Liver (tissue), 9 donors: ENCODE data around the gene SLC22A15. TPM values are rescaled to one million over a fixed set of nuclear protein-coding genes. Genes with fewer than 3 reads are reported as not detected.

Experiments
- DNase-seq: peaks from one replicate; pipeline ENCODE4 v3.0.0-alpha.2; 2017; ENCODE audit warnings: low spot score
- H3K27ac ChIP-seq, 2 donors: one replicate each; pipeline ENCODE4 v1.7.0; 2013; ENCODE audit warnings: inconsistent platforms in 2 of 2, low read length in 2 of 2, control low read depth in 1 of 2, low read depth in 1 of 2, mild to moderate bottlenecking in 1 of 2
- H3K27me3 ChIP-seq, 4 donors: one replicate each; pipeline versions ENCODE4 v1.6.1 to v1.7.0; 2013; ENCODE audit warnings: low read length in 3 of 4, inconsistent platforms in 1 of 4, mild to moderate bottlenecking in 1 of 4, moderate library complexity in 1 of 4; ENCODE audit not compliant: control insufficient read depth in 4 of 4, insufficient read depth in 4 of 4
- H3K36me3 ChIP-seq, 4 donors: one replicate each; pipeline versions ENCODE4 v1.6.1 to v1.7.0; 2013; ENCODE audit warnings: low read length in 3 of 4, mild to moderate bottlenecking in 3 of 4, low read depth in 1 of 4, moderate library complexity in 1 of 4; ENCODE audit not compliant: control insufficient read depth in 4 of 4, insufficient read depth in 3 of 4
- H3K4me1 ChIP-seq, 4 donors: one replicate each; pipeline versions ENCODE4 v1.6.1 to v1.7.0; 2013; ENCODE audit warnings: low read length in 3 of 4, mild to moderate bottlenecking in 3 of 4, moderate library complexity in 1 of 4; ENCODE audit not compliant: control insufficient read depth in 4 of 4, insufficient read depth in 4 of 4
- H3K4me3 ChIP-seq, 3 donors: one replicate each; pipeline versions ENCODE4 v1.6.1 to v1.7.0; 2013; ENCODE audit warnings: low read length in 3 of 3, control low read depth in 1 of 3, low read depth in 1 of 3, mild to moderate bottlenecking in 1 of 3
- H3K9ac ChIP-seq, 2 donors: one replicate each; pipeline ENCODE4 v1.7.0; 2013; ENCODE audit warnings: low read length in 2 of 2, mild to moderate bottlenecking in 2 of 2, moderate library complexity in 2 of 2, control low read depth in 1 of 2, low read depth in 1 of 2
- H3K9me3 ChIP-seq, 4 donors: one replicate each; pipeline versions ENCODE4 v1.6.1 to v1.7.0; 2013; ENCODE audit warnings: low read length in 3 of 4; ENCODE audit not compliant: control insufficient read depth in 4 of 4
- ATF3 ChIP-seq: IDR thresholded peaks from 2 replicates; pipeline ENCODE4 v1.6.1; 2016; ENCODE audit warnings: antibody characterized with exemption
- CTCF ChIP-seq: fragments of 150-350 bp; IDR thresholded peaks from 2 replicates; pipeline ENCODE4 v1.5.1; 2017; ENCODE audit warnings: improper control_type of control experiment, low read depth, low read length; ENCODE audit not compliant: missing input control
- EGR1 ChIP-seq, 2 donors: IDR thresholded peaks; 2 replicates each; pipeline ENCODE4 v1.6.1; 2016 to 2018; ENCODE audit warnings: antibody characterized with exemption in 2 of 2, low read depth in 2 of 2
- FOXA1 ChIP-seq: IDR thresholded peaks from 2 replicates; pipeline ENCODE4 v1.6.1; 2016; ENCODE audit warnings: antibody characterized with exemption
- FOXA2 ChIP-seq: IDR thresholded peaks from 2 replicates; pipeline ENCODE4 v1.6.1; 2016; ENCODE audit warnings: antibody characterized with exemption
- GABPA ChIP-seq, 2 donors: IDR thresholded peaks in 1 of 2; conservative IDR thresholded peaks in 1 of 2; 2 replicates each; pipeline ENCODE4 v1.6.1; 2016; ENCODE audit warnings: antibody characterized with exemption in 2 of 2, mild to moderate bottlenecking in 1 of 2, moderate library complexity in 1 of 2
- HNF4A ChIP-seq, 2 donors: conservative IDR thresholded peaks; 2 replicates each; pipeline ENCODE4 v1.6.1; 2016; ENCODE audit warnings: antibody characterized with exemption in 2 of 2, mild to moderate bottlenecking in 2 of 2
- HNF4G ChIP-seq: IDR thresholded peaks from 2 replicates; pipeline ENCODE4 v1.6.1; 2016; ENCODE audit warnings: antibody characterized with exemption
- JUND ChIP-seq, 2 donors: IDR thresholded peaks; 2 replicates each; pipeline ENCODE4 v1.6.1; 2016; ENCODE audit warnings: antibody characterized with exemption in 2 of 2
- MAX ChIP-seq: IDR thresholded peaks from 2 replicates; pipeline ENCODE4 v1.6.1; 2016; ENCODE audit warnings: antibody characterized with exemption
- NR2F2 ChIP-seq: IDR thresholded peaks from 2 replicates; pipeline ENCODE4 v1.6.1; 2016; ENCODE audit warnings: antibody characterized with exemption
- RAD21 ChIP-seq, 2 donors: IDR thresholded peaks; 2 replicates each; pipeline ENCODE4 v1.6.1; 2016; ENCODE audit warnings: antibody characterized with exemption in 2 of 2, mild to moderate bottlenecking in 2 of 2
- REST ChIP-seq: IDR thresholded peaks from 2 replicates; pipeline ENCODE4 v1.6.1; 2016; ENCODE audit warnings: antibody characterized with exemption, mild to moderate bottlenecking
- RXRA ChIP-seq, 2 donors: IDR thresholded peaks; 2 replicates each; pipeline ENCODE4 v1.6.1; 2017 to 2018; ENCODE audit warnings: antibody characterized with exemption in 2 of 2, mild to moderate bottlenecking in 1 of 2
- SP1 ChIP-seq: IDR thresholded peaks from 2 replicates; pipeline ENCODE4 v1.6.1; 2018; ENCODE audit warnings: antibody characterized with exemption, mild to moderate bottlenecking
- TAF1 ChIP-seq: conservative IDR thresholded peaks from 2 replicates; pipeline ENCODE4 v1.6.1; 2016; ENCODE audit warnings: antibody characterized with exemption, mild to moderate bottlenecking
- YY1 ChIP-seq: IDR thresholded peaks from 2 replicates; pipeline ENCODE4 v1.6.1; 2016; ENCODE audit warnings: antibody characterized with exemption, mild to moderate bottlenecking
- ZBTB33 ChIP-seq: IDR thresholded peaks from 2 replicates; pipeline ENCODE4 v1.6.1; 2016; ENCODE audit warnings: antibody characterized with exemption
- WGBS: extraction: QIAGEN DNeasy Blood & Tissue Kit; methylation state at CpG from one replicate; pipeline ENCODE4 v1.1.7; 2013; 5-methylcytosine and 5-hydroxymethylcytosine counted together
- polyA plus RNA-seq, 2 donors: library from polyadenylated mRNA; stranded (reverse) in 1 of 2; unstranded in 1 of 2; fragments of 200-250 nt in 1 of 2; fragments of >200 nt in 1 of 2; fragmentation: Nextera tagmentation in 1 of 2; extraction: Ambion mirVana in 1 of 2; gene quantifications; one replicate each; pipeline versions ENCODE4 v1.2.1 to v1.2.3, GENCODE V29; 2013 to 2015
- total RNA-seq, 2 donors: library from RNA; depleted of rRNA; stranded (reverse); fragments of >200 nt; gene quantifications; one replicate each; pipeline ENCODE4 v1.2.3, GENCODE V29; 2014
- donor health status: healthy.
- donor health status: healthy.
- donor health status: healthy.
- donor health status: healthy.
- donor health status: healthy.

The SLC22A15 gene
- total and polyA plus RNA-seq, 4 donors: 0.12 to 3.6 (median 0.83) TPM

- no peaks in the 10 kb centered on the region for H3K27me3 ChIP-seq
- no peak for DNase-seq
- H3K27ac ChIP-seq: no peak overlapping the region
- WGBS: 93% methylated on average over 4 of the region's 4 CpGs
- TF ChIP-seq EGR1 (IDR thresholded peaks at IDR 0.05; ENCODE audit: low read depth in 2 of 2) (no peak), CTCF (no peak), JUND (IDR thresholded peaks at IDR 0.05) (no peak), HNF4G (no peak), NR2F2 (no peak), REST (no peak), SP1 (no peak), RAD21 (IDR thresholded peaks at IDR 0.05) (no peak), TAF1 (no peak), RXRA (IDR thresholded peaks at IDR 0.05) (no peak), MAX (no peak), YY1 (no peak), FOXA2 (no peak), FOXA1 (no peak), GABPA (IDR thresholded peaks at IDR 0.05 in 1 of 2, conservative IDR thresholded peaks at IDR 0.05 in 1 of 2) (no peak), ZBTB33 (no peak), ATF3 (no peak), HNF4A (conservative IDR thresholded peaks at IDR 0.05) (no peak)
- H3K36me3 ChIP-seq: no peaks in the 10 kb centered on the region
- no peak overlapping the region for H3K9ac ChIP-seq
- no peaks in the 10 kb centered on the region for H3K9me3 ChIP-seq
- no peaks in the 10 kb centered on the region for H3K4me1 ChIP-seq
- no peak overlapping the region for H3K4me3 ChIP-seq
These were observed 50.3 kb downstream of the SLC22A15 start for GRCh38 chr1:116026631-116027030.
